NCI-H146 treated with DMSO at 0.1 percent for 48 hours (cell line): Measurements from ENCODE around the gene SPRYD7.
"Not testable (repeated sequence)": the region's sequence is repeated elsewhere in the genome, so short reads cannot be mapped to it uniquely, and the experiment has no call there.

Experiments used
- DNase-seq: peaks from one replicate; lab custom pipeline; 2025; ENCODE audit not compliant: unreplicated experiment; lab: John Stamatoyannopoulos, UW

SPRYD7 gene, protein sequence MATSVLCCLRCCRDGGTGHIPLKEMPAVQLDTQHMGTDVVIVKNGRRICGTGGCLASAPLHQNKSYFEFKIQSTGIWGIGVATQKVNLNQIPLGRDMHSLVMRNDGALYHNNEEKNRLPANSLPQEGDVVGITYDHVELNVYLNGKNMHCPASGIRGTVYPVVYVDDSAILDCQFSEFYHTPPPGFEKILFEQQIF

DNA sequence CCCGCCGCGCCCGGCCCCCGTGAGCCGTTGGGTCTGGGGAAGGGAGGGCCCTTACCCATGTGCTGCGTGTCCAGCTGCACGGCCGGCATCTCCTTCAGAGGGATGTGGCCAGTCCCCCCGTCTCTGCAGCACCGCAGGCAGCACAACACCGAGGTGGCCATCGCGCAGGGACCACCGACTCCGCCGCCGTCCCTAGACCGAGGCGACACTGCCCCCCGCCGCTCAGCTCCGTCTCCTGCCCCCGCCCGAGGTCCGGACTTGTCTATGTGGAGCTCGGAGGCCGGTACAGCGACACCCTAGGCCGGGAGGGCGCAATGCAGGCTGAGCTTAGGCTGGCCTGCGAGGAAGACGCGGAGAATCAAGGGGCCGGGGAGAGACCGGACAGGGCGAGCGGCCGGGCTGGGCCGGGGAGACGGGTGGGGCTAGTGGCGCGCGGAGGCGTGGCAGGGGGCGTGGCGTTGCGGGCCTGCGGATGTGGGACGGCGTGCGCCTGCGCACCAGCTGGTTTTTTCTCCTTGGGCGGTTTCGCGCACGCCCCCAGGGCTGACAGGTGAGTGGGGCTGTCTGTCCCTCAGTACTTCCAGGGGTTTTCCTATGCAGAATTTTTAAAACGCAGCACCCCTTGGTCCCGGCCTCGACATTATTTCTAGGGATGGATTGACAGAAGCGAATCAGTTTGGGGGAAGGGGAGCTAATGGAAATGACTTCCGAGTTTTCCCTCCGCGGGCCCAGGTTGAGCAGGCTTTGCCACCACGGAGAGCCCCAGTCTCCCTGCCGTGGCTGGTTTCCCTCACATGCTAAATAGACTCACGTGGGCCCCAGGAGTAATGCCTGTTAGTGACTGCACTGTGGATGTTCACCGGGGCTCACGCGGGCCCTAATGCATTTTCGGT lies at the start of gene SPRYD7:
Gene SPRYD7, minus strand, starts transcription at position 266 of the 893 bp plus-strand sequence. Its CDS starts 105 bp downstream, at position 161.
- DNase-seq = peak; percentile 93

DNA sequence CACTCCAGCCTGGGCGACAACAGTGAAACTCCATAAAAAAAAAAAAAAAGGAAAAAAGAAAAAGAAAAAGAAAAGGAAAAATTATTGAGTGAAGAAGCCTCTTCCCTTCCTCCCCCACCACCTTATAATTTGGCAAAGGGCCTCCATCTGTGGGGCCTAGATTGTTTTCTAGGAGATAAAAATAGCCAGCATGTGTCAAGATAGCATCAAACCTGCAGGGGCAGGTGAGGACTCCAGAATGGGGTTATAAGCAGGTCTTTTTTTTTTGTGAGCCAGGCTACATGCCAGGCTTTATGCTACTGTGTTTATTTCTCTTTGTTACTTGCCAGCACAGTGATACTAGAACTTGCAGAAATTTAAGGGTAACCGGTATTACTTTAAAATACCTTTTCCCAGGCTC lies 49.0 kb upstream of the SPRYD7 start:
- DNase-seq = no peak

DNA sequence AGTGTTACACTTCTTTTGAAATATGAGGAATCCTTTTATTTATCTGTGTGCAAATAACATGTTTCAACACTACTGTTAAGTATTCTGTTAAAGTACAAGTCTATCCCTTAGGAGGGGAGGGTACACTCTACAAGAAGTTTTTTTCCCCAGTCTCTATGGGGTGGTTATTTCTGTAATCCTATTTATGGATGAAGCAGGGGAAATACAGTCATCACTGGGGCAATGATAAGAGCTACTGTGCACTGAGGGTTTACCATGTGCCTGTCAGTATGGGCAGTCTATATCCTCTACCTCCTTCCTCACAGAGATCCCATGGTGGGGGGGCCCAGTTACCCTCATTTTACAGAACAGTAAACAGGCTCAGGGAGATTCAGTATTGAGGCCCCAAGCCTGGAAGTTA lies 44.1 kb upstream of the SPRYD7 start:
- no peak for DNase-seq

DNA sequence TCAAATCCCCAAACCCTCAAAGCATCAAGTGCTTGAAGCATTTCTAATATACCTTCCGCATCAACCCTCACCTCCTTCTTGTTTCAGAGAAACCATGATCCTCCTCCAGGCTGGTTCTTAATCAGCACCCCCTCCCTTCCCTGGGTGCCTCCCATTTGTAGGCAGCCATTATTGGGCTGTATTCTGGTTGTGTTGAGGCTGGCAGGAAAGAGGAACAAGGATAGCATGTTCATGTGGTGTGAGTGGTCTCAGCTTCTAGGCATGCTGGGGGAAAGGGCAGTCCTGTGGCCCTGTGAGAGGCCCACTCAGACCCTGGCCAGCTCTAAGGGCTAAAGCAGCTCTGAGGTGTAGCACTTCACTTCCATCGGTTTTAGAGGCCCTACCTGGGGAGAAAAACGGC lies 41.9 kb upstream of the SPRYD7 start:
- DNase-seq = no peak

DNA sequence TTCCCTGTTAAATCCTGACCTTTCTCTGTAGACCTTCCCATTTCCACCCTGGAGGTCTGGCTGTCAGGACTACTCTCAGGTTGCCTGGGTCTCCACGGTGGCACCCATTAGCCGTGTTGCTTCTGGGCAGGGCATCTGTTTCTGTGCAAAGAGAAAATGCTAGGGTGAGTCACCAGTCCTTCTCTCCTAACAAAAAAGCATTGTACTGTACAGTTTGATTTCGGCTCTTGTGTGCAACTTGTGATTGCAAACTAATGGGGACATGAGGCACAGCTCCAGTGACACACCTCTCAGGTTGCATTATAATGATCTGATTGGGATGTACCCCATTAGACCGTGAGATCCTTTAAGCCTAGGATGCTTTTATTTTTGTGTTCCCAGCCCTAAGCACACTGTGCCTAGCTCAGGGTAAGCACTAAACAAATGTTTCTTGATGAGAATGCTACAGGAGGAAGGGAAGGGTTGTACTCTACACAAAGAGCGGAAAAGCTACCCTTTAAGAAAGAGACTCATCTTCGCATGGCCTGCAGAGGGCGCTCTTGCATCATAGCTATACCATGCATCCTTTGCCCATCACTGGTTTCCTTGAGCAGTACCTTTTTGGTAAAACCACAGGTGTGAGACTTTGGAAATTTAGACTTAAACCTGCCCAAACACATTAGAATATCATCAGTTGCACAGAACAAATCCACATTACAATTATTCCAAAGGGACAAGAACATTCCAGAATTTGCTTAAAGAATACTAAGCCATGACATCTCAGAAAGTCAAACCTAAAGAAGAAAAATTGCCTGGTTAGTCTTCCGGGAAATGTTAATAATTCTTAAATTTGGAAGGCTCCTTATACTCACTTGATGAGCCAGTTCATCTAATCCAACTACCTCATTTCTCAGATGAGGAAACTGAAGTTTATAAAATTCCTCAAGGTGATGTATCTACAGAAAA lies 40.4 kb upstream of the SPRYD7 start:
- peak; percentile 34 for DNase-seq

DNA sequence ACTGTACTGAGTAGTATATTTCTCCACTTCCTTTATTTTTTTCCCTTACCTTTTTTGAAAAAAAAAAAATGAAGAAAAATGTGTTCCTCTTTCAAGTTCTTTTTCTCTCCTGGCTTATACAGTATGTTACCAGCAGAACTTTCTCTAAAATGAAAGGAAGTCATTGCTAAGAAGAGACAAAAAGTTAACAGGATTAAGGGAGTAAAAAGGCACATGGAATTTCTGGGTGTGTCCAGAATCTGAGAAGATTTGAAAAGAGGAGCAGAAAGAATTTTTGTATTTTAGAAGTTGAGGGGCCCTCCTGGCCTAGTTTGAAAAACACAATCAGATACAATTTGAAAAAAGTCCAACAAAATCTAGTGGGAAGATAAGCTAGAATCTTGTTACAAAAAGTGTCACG lies 39.7 kb upstream of the SPRYD7 start:
- no peak for DNase-seq

DNA sequence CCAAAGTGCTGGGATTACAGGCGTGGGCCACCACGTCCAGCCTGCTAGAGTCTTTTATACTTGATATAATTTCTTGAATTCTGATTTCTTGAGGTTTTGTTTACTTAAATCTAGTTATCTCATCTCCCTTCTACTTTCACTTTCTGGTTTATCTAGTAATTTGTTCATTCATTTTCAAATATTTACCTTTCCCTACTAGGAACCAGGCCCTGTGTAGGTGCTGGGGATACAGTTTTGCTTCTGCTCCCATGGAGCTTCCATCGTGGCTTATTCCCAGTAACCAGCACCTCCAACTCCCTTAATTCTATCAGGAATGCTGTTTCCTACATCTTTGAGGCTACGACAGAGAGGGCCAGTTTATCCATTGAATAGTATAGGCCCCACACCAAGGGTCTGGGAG lies 36.6 kb upstream of the SPRYD7 start:
- DNase-seq = no peak

DNA sequence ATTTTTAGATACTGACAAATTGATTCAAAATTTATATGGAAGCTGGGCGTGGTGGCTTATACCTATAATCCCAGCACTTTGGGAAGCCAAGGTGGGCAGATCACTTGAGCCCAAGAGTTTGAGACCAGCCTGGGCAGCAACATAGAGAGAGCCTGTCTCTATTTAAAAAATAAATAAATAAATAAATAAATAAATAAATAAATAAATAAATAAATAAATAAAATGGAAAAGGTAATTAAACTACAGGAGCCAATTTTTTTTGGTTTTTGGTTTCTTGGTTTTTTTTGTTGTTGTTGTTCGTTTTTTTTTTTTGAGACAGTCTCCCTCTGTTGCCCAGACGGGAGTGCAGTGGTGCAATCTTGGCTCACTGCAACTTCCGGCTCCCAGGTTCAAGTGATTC lies 31.3 kb upstream of the SPRYD7 start:
- no peak for DNase-seq

DNA sequence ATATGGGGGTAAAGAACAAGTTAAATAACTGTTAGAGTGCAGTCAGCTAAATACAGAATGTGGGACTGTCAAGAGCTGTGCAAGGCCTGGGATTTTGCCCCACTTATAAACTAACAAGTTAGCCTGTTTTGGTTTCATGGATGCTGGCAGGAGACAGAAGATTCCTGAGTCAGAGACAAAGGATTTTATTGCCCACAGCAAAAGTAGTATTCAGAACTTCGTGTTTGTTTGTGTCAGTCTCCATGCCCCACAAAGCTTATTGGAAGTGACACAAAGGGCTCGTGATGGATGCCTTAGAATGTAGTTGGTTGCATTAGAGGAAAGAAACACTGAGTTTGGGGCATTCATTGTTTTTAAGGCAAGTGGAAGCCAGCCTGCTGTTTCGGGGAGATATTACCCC lies 22.2 kb upstream of the SPRYD7 start:
- DNase-seq = no peak

DNA sequence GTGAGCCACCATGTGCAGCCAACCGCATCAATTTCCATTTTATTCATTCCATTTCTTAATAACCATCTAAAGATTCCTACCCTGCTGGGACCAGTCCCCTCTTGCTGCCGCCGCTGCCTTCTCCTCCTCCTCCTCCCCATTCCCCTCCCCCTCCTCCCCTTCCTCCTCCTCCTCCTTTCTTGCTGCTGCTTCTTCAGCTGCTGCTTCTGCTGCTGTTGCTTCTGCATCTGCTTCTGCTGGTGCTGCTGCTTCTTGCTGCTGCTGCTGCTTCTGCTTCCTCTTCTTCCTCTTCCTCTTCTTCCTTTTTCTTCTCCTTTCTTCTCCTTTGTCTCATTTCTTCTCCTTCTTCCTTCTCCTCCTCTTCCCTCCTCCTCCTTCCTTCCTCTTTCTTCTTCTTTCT lies 20.0 kb upstream of the SPRYD7 start:
- DNase-seq = no peak

DNA sequence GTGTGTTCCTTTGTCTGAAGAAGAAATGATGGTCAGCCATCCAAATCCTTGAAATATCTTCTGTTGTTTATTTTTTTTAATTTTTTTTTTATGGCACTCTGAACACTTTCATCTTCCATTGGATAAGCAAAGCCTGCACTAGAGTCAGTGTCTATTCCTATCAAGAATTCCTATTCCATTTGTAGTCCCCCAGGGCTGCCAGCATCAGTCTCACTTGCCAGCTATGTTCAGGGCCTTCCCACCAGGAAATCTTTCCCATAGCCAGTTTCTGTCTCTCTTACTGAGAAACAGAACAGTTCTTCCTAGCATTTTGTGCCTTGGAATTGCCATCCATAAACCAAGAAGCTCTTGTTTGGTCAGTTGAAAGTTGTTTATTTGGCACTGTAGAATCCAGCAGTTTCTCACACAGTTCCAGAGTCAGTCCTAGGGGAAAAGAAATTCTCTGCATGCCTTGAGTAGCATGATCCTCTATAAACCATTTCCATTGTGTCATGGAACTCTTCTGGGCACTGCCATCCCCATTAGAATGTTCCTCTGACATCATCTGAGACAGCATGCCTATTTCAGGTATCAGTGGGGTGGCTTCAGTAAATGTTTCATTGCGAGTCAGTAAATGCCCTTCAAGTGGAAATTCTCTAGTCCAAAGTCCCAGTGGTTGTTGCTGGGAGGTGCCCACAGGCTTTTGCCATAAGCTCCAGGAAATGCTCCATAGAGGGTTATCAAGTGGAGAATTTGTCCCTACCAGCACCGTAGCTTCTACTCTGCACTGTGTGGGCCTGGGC lies 18.7 kb upstream of the SPRYD7 start:
- DNase-seq = no peak

DNA sequence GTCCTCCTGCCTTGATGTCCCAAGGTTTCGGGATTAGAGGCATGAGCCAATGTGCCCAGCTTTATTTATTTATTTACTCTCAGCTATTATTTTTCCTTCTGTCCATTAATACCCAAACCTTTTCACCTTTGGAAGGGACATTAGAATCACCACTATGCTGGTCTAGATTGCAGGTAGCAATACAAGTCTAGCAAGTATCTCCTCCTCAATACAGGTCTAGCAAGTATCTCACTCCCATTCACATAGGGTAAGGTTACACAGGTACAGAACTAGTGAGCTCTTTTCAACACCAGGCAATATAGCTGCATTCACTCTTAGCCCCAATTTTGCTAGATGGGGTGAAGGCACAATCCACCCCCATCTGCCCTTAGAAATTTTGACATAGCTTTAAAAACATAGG lies 17.4 kb upstream of the SPRYD7 start:
- no peak for DNase-seq

DNA sequence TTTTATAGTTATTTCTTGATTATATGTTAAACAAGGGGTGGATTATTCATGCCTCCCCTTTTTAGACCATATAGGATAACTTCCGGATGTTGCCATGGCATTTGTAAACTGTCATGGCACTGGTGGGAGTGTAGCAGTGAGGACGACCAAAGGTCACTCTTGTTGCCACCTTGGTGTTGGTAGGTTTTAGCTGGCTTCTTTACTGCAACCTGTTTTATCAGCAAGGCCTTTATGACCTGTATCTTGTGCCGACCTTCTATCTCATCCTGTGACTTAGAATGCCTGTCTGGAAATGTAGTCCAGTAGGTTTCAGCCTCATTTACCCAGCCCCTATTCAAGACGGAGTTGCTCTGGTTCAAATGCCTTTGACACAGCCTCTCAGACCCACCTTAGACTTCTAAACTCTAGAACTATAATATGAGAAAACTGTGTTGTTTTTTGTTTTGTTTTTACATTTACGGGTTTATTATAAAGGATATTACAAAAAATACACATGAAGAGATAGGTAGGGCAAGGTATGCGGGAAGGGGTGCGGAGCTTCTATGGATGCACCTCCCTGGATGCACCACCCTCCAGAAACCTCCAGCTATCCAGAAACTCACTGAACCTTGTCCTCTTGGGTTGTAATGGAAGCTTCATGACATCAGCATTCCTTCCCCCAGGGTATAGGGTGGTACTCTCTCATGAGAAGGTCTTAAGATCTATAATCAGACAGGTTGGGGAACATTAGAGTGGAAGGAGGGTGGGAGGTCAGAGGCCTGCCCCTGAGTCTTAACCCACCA lies 15.8 kb upstream of the SPRYD7 start:
- DNase-seq = no peak

DNA sequence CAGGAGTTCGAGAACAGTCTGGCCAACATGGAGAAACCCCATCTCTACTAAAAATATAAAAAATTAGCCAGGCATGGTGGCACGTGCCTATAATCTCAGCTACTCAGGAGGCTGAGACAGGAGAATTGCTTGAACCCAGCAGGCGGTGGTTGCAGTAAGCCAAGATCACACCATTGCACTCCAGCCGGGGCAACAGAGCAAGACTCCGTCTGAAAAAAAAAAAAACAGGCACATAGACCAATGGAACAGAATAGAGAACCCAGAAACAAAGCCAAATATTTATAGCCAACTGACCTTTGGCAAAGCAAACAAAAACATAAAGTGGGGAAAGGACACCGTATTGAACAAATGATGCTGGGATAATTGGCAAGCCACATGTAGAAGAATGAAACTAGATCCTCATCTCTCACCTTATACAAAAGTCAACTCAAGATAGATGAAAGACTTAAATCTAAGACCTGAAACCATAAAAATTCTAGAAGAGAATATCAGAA lies 12.7 kb upstream of the SPRYD7 start:
- not testable (repeated sequence) for DNase-seq

DNA sequence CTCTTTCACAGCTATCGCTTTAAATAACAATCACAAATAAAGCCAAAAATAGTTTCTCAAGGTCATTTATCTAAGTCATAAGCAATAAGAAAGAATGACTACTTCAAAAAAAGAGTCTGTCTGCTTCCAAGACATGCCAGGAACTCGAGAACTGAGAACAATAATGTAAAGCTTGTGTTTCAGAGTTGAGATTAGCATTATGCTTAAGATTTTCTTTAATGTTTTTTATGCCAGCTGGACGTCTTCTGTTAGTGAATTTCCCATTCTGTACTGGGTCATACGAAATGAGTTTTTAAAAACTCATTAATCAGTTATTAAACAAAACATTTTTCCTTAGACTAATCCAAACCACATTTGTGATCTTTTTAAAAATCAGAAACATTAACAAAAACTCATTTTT lies 3.2 kb upstream of the SPRYD7 start:
- DNase-seq = no peak

DNA sequence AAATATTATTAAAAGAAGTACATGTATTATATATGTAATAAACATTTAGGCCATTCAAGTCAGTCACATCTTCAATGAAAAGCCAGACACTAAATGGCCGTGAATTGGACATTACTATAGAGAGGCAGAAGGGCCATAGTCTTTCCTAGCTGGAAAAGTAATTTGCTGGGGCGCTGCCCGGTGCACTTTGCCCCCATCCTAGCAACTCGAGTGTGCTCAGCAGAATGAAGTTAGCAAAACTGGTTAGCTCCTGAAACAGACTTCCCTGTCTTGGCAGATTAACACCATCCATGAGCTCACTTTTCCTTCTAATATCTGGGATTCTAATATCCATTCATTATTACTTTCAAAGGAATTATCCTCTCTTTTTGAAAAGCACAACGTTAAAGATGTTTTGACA lies 2.8 kb upstream of the SPRYD7 start:
- no peak for DNase-seq

DNA sequence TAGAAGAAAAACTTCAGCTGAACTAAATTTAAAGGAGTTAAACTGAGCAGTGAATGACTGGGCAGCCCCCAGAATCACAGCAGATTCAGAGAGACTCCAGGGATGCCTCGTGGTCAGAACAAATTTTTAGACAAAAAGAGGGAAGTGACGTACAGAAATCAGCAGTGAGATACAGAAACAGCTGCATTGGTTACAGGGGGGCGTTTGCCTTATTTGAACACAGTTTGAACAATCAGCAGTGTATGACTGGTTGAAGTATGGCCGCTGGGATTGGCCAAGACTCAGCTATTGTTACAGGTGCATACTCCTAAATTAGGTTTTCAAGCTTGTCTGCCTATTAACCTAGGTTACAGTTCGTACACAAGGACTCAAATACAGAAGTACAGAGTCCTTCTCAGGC lies 2.2 kb upstream of the SPRYD7 start:
- no peak for DNase-seq

DNA sequence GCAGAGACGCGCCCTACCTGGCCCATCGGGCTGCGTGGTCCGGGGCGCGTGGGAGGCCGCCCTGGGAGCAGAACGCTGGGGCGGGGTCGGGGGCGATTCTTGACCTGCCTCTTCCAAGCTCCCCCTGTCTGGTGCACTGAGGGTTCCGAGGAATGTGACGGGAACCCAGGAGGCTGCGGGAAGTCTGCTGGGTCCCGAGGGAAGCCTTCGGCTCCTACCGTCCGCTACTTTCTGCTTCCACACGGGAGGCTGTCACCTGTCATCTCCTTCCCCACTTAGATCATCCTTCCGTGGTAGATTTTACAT lies 781 bp upstream of the SPRYD7 start:
- no peak for DNase-seq

DNA sequence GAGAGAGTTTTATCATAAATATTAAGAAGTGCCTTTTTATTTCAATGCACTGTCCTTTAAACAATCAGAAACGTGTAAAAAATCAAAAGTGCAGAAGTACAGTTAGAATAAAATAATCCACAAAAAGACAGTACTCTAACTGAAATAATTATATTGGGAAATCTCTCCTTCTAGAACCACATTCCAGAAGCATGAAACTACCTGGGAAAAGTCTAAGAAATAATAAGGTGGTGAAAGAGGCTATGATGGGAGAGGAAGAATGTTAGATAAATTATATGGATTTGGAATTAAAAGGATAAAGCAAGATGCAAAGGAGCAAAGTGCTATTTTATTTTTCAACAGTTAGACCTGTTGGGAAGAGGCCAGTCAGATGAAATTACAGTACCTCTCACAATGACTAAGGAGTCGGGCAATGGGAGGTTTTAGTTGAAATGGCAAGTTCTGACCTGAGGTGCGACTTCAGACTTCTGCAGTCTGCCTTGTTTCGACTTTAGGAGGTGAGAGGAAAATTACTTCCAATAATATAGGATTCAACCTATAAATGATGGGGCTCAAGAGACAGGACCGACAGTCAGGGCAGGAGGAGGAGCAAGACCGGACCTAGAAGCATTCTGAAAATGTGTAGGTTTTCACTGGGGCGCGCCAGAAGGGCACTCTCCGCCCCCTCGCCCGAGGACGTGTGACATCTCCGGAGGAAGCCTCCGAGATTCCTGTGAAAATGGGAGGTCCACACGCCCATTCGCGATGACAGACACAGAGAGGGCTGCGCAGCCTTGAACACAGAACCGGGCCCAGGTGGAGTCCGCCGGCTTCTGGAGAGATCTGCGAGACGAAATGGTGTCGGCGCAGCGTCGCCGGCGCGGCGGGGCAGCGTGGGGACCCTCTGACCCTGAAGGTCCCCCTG lies 717 bp downstream of the SPRYD7 start:
- DNase-seq = no peak
